ENCODE data around the gene EYA2.
A peak's percentile ranks its signal among the peaks of the same experiment; 100 is the strongest.

EYA2 gene

DNA sequence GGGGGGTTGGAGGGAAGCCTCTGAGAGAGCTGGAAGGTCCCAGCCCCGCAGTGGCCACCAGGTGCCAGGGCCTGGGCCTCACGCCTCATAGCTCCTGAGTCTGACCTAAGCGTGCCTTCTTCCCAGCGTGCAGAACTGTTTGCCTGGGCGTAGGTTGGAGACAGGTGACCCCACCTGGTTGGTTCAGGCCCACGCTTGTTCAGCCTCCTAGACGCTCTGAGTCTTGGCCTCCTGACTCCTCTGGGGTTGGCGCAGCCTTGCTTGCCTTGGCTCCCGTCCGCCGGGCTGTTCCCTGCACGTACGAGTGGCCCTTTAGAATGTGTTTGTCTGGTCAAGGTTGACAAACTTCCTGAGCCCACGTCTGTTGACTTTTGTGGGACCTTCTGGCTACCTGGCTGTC, 70.8 kb downstream of the EYA2 start:
- TF ChIP-seq, protein P1, sequence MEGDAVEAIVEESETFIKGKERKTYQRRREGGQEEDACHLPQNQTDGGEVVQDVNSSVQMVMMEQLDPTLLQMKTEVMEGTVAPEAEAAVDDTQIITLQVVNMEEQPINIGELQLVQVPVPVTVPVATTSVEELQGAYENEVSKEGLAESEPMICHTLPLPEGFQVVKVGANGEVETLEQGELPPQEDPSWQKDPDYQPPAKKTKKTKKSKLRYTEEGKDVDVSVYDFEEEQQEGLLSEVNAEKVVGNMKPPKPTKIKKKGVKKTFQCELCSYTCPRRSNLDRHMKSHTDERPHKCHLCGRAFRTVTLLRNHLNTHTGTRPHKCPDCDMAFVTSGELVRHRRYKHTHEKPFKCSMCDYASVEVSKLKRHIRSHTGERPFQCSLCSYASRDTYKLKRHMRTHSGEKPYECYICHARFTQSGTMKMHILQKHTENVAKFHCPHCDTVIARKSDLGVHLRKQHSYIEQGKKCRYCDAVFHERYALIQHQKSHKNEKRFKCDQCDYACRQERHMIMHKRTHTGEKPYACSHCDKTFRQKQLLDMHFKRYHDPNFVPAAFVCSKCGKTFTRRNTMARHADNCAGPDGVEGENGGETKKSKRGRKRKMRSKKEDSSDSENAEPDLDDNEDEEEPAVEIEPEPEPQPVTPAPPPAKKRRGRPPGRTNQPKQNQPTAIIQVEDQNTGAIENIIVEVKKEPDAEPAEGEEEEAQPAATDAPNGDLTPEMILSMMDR (IDR thresholded peaks at IDR 0.05; ENCODE audit: insufficient read depth, low read depth, low read length, missing control alignments), result no peak
- H3K4me3 ChIP-seq (ENCODE audit: low read length), result no peak overlapping the region
- peak; percentile 58 for DNase-seq (ENCODE audit: low read depth)

DNA sequence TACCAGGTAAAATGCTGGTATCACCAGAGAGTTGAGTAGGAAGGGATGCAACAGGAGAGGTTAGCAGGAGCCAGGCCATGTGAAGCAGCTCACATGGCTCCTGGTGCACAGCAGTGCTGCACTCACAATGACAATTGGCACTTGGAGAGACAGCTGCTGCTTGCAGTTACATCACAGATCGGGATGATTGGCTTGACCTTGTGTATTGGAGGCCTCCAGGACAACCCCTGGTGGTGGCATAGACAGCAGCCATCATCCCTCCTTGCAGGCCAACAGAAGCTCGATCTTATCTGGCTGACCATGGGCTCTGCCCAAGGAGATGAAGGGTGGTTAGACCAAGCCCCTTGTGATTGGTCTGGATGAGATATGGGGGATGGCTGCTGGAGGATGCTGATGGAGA, 73.0 kb downstream of the EYA2 start:
- no peak for DNase-seq (ENCODE audit: low read depth)
- H3K4me3 ChIP-seq (ENCODE audit: low read length), result no peak overlapping the region
- TF ChIP-seq, protein P1 (IDR thresholded peaks at IDR 0.05; ENCODE audit: insufficient read depth, low read depth, low read length, missing control alignments), result no peak

DNA sequence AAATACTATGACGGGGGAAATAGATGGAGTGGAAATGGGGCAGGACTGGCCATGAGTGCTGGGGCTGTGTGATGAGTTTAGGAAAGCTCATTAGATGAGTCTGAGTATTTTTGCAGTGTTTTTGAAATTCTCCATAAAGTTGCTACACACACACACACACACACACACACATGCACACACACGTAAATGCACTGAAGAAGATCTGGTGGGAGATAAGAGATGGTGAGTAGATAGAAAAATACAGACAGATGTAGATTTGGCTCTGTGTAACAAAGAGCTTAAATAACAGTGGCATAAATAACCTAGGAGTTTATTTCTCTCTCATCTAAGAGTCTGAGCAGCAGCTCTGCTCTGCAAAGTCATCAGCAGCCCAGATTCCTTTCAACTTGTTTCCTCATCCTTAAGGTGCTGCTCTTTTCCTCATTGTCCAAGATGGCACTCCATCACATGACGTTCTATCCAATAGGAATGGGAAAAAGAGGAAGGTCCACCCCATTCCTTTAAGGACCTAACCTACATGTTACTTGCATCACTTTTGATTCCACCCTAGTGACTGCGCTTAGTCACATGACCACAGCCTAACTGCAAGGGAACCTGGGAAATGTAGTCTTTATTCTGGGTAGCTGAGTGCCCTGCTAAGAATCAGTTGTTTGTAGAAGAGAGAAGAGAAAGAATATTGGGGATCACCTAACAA, 76.4 kb downstream of the EYA2 start:
- H3K4me3 ChIP-seq (ENCODE audit: low read length), result no peak overlapping the region
- DNase-seq (ENCODE audit: low read depth), result peak; percentile 92

DNA sequence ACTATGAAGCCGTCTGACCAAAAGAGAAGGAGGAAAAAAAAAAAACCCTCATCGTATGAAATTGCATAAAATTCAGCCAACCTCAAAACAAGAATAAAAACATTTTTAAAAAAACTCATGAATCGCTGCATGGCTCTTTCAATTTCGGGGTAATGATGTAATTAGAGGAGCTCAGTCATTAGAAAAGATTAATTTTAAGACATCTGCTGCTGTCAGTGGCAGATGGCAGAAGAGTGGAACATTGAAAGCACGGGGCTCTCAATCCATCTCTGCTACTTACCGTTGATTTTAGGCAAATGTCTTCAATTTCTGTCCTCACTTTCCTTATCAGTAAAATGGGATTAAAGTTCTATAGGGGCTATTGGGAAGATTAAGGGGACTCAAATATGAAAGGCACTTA, 79.1 kb downstream of the EYA2 start:
- TF ChIP-seq, protein P1 (IDR thresholded peaks at IDR 0.05; ENCODE audit: insufficient read depth, low read depth, low read length, missing control alignments), result no peak
- H3K4me3 ChIP-seq (ENCODE audit: low read length), result no peak overlapping the region
- DNase-seq (ENCODE audit: low read depth), result no peak

More for the DNA sequence above, 76.4 kb downstream of the EYA2 start:
- TF ChIP-seq, protein P1 (IDR thresholded peaks at IDR 0.05; ENCODE audit: insufficient read depth, low read depth, low read length, missing control alignments), result no peak

DNA sequence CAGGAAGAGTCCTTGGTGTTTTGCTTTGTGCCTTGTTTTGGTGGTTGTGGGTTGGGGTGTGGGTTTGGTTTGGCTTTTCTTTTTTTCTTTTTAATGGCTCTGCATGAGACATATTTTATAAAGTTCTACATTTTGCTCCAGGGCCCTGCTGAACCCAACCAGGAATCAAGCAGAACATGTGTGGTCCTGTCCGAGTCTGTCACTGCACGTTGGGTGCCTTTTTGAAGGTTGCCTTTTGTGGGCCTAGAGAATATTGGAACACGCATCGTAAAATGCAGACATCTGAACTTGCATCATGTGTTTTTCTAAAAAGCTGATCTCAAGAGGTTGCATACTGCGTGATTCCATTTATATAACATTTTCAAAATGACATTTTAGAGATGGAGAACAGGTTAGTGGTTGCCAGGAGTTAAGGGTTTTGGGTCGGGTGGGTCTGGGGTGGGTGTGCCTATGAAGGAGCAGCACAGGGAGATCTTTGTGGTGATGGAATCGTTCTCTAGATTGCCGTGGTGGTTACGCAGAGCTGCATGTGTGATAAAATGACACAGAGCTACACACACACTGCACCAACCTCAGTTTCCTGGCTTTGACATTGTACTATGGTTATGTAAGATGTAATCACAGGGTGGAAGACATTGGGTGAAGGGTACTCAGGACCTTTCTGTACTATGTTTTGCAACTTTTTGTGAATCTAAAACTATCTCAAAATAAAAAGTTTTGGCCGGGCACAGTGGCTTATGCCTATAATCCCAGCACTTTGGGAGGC, 80.2 kb downstream of the EYA2 start:
- DNase-seq (ENCODE audit: low read depth), result peak; percentile 94
- H3K4me3 ChIP-seq (ENCODE audit: low read length), result no peak overlapping the region
- TF ChIP-seq, protein P1 (IDR thresholded peaks at IDR 0.05; ENCODE audit: insufficient read depth, low read depth, low read length, missing control alignments), result no peak

DNA sequence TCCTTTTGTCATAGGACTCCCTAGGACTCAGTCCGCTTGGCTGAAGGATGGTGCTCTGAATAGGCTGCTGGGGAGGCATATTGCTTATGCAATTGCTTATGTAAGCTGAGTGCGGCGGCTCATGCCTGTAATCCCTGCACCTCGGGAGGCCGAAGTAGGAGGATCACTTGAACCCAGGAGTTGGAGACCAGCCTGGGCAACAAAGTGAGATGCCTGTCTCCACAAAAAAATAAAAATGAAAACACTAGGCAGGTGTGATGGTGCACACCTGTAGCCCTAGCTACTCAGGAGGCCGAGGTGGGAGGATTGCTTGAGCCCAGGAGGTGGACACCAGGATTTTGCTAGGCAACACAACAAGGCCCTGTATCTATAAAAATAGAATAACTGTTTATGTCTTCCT, 81.3 kb downstream of the EYA2 start:
- no peak for DNase-seq (ENCODE audit: low read depth)
- no peak overlapping the region for H3K4me3 ChIP-seq (ENCODE audit: low read length)
- TF ChIP-seq, protein P1 (IDR thresholded peaks at IDR 0.05; ENCODE audit: insufficient read depth, low read depth, low read length, missing control alignments), result no peak

Measured in epithelial cell of esophagus (primary cell).